ENCODE data around the gene INSL3. TPM values are rescaled to one million over a fixed set of nuclear protein-coding genes. Genes with fewer than 3 reads are reported as not detected.

The INSL3 gene
- total and polyA plus RNA-seq, 2 donors from 2014 or later = not detected

DNA sequence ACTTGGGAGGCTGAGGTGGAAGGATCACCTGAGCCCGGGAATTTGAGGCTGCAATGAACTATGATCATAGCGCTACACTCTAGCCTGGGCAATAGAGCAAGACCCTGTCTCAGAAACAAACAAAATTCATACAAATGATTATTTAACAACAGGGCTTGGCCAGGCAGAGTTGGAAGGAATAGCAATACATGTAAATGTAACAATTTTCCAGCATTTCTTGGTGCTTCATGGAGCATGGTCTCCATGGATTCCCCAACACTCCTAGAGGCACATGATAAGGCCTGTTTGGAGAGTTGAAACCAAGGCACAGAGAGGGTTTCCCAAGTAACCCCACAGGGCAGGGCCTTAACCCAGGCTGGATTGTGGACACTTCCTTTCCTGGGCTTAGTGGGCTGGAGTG lies 10.2 kb downstream of the INSL3 start:
- DNase-seq (no peak), FAIRE-seq (no peak)
- intact Hi-C loops (cut with DNase I) = no loop called here
- Histone ChIP-seq H3K4me1 (ENCODE audit: control insufficient read depth in 2 of 3, insufficient read depth in 2 of 3, low read depth in 1 of 3, low read length in 3 of 3) (no peaks in the 10 kb centered on the region), H3K9me3 (ENCODE audit: control insufficient read depth in 2 of 3, insufficient read depth in 1 of 3, low read length in 3 of 3) (peaks cover 0 to 4% (median 0%) of the 10 kb centered on the region in 3 donors), H3K36me3 (ENCODE audit: control insufficient read depth in 2 of 3, insufficient read depth in 3 of 3, low read length in 3 of 3) (no peaks in the 10 kb centered on the region), H3K27ac (ENCODE audit: low read depth in 2 of 2, low read length in 2 of 2) (no peak overlapping the region), H3K9ac (ENCODE audit: low read length in 3 of 3) (no peak overlapping the region), H3K27me3 (ENCODE audit: control insufficient read depth, insufficient read depth, low read length) (no peaks in the 10 kb centered on the region), H3K4me3 (ENCODE audit: low read length in 3 of 3) (no peak overlapping the region)
- TF ChIP-seq, protein P1, sequence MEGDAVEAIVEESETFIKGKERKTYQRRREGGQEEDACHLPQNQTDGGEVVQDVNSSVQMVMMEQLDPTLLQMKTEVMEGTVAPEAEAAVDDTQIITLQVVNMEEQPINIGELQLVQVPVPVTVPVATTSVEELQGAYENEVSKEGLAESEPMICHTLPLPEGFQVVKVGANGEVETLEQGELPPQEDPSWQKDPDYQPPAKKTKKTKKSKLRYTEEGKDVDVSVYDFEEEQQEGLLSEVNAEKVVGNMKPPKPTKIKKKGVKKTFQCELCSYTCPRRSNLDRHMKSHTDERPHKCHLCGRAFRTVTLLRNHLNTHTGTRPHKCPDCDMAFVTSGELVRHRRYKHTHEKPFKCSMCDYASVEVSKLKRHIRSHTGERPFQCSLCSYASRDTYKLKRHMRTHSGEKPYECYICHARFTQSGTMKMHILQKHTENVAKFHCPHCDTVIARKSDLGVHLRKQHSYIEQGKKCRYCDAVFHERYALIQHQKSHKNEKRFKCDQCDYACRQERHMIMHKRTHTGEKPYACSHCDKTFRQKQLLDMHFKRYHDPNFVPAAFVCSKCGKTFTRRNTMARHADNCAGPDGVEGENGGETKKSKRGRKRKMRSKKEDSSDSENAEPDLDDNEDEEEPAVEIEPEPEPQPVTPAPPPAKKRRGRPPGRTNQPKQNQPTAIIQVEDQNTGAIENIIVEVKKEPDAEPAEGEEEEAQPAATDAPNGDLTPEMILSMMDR (IDR thresholded peaks at IDR 0.05; ENCODE audit: borderline replicate concordance, extremely low read depth, insufficient read depth) = no peak

GRCh38 chr19:17807731-17808316 lies 13.5 kb downstream of the INSL3 start:
- intact Hi-C loops (cut with DNase I) = no loop called here
- Histone ChIP-seq H3K9me3 (ENCODE audit: control insufficient read depth in 2 of 3, insufficient read depth in 1 of 3, low read length in 3 of 3) (peaks cover 0 to 4% (median 0%) of the 10 kb centered on the region in 3 donors), H3K4me3 (ENCODE audit: low read length in 3 of 3) (no peak overlapping the region), H3K4me1 (ENCODE audit: control insufficient read depth in 2 of 3, insufficient read depth in 2 of 3, low read depth in 1 of 3, low read length in 3 of 3) (no peaks in the 10 kb centered on the region), H3K9ac (ENCODE audit: low read length in 3 of 3) (no peak overlapping the region), H3K36me3 (ENCODE audit: control insufficient read depth in 2 of 3, insufficient read depth in 3 of 3, low read length in 3 of 3) (no peaks in the 10 kb centered on the region), H3K27ac (ENCODE audit: low read depth in 2 of 2, low read length in 2 of 2) (no peak overlapping the region), H3K27me3 (ENCODE audit: control insufficient read depth, insufficient read depth, low read length) (no peaks in the 10 kb centered on the region)
- TF ChIP-seq, protein P1 (IDR thresholded peaks at IDR 0.05; ENCODE audit: borderline replicate concordance, extremely low read depth, insufficient read depth) = no peak
- FAIRE-seq = no peak
- no peak for DNase-seq

DNA sequence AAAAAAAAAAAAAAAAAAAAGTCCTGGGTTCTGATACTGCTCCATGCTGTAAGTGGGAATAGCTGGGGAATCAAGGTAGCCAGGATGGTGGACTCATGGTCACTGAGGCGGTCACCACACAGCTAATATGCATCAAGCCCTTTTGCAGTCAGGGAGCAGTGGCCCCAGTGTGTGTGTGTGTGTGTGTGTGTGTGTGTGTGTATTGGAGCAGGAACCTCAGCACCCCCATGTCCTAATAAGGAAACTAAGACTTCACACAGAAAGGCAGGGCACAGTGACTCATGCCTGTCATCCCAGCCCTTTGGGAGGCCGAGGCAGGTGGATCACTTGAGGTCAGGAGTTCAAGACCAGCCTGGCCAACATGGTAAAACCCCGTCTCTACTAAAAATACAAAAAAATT lies 14.4 kb downstream of the INSL3 start:
- no peak overlapping the region for H3K4me3 ChIP-seq (ENCODE audit: low read length in 3 of 3)
- intact Hi-C loops (cut with DNase I) = no loop called here
- no peak overlapping the region for H3K9ac ChIP-seq (ENCODE audit: low read length in 3 of 3)
- H3K27ac ChIP-seq (ENCODE audit: low read depth in 2 of 2, low read length in 2 of 2) = no peak overlapping the region
- H3K36me3 ChIP-seq (ENCODE audit: control insufficient read depth in 2 of 3, insufficient read depth in 3 of 3, low read length in 3 of 3) = no peaks in the 10 kb centered on the region
- no peaks in the 10 kb centered on the region for H3K4me1 ChIP-seq (ENCODE audit: control insufficient read depth in 2 of 3, insufficient read depth in 2 of 3, low read depth in 1 of 3, low read length in 3 of 3)
- no peaks in the 10 kb centered on the region for H3K27me3 ChIP-seq (ENCODE audit: control insufficient read depth, insufficient read depth, low read length)
- no peak for DNase-seq
- TF ChIP-seq, protein P1 (IDR thresholded peaks at IDR 0.05; ENCODE audit: borderline replicate concordance, extremely low read depth, insufficient read depth) = no peak
- no peak for FAIRE-seq
- peaks cover 0 to 4% (median 0%) of the 10 kb centered on the region in 3 donors for H3K9me3 ChIP-seq (ENCODE audit: control insufficient read depth in 2 of 3, insufficient read depth in 1 of 3, low read length in 3 of 3)

GRCh38 chr19:17805427-17805826 lies 15.9 kb downstream of the INSL3 start:
- Histone ChIP-seq H3K27ac (ENCODE audit: low read depth in 2 of 2, low read length in 2 of 2) (no peak overlapping the region), H3K9me3 (ENCODE audit: control insufficient read depth in 2 of 3, insufficient read depth in 1 of 3, low read length in 3 of 3) (no peaks in the 10 kb centered on the region), H3K27me3 (ENCODE audit: control insufficient read depth, insufficient read depth, low read length) (no peaks in the 10 kb centered on the region), H3K4me1 (ENCODE audit: control insufficient read depth in 2 of 3, insufficient read depth in 2 of 3, low read depth in 1 of 3, low read length in 3 of 3) (no peaks in the 10 kb centered on the region), H3K36me3 (ENCODE audit: control insufficient read depth in 2 of 3, insufficient read depth in 3 of 3, low read length in 3 of 3) (no peaks in the 10 kb centered on the region), H3K4me3 (ENCODE audit: low read length in 3 of 3) (no peak overlapping the region), H3K9ac (ENCODE audit: low read length in 3 of 3) (no peak overlapping the region)
- TF ChIP-seq, protein P1 (IDR thresholded peaks at IDR 0.05; ENCODE audit: borderline replicate concordance, extremely low read depth, insufficient read depth) = no peak
- intact Hi-C loops (cut with DNase I) = no loop called here
- no peak for DNase-seq
- no peak for FAIRE-seq

Data from kidney (tissue), 14 donors.